Measurements from ENCODE around the gene R3HCC1L. TPM values are rescaled to one million over a fixed set of nuclear protein-coding genes. Genes with fewer than 3 reads are reported as not detected.

The R3HCC1L gene
- total and polyA plus RNA-seq, 10 of the 15 experiments (the other 5 are each of a cell fraction or from before 2014, with no cell fraction given): 11.3 to 20.3 (median 15.3) TPM

GRCh38 chr10:98110356-98110755, 24.1 kb upstream of the R3HCC1L start:
- 0 out of 4 replicates have a peak, but pooled peaks cover 0 to 2% of the 10 kb centered on the region in 2 experiments for H3K27me3 ChIP-seq (replicated peaks in 1 of 2; ENCODE audit: control insufficient read depth in 2 of 2, insufficient read depth in 2 of 2, low read length in 1 of 2)
- H4K20me1 ChIP-seq (ENCODE audit: control insufficient read depth, insufficient read depth): no peaks in the 10 kb centered on the region
- ChIA-PET SMC1A (ENCODE audit: uncharacterized antibody, unreplicated experiment) (no interaction called here), POLR2A (no interaction called here), RAD21 (ENCODE audit: unreplicated experiment) (no interaction called here), CTCF (no interaction called here)
- no peak overlapping the region for H3K27ac ChIP-seq (ENCODE audit: control insufficient read depth, insufficient read depth)
- no peaks in the 10 kb centered on the region; the same call in 2 of the 3 replicates for H3K9me3 ChIP-seq (replicated peaks; ENCODE audit: control insufficient read depth, insufficient read depth, low read length)
- DNase-seq (ENCODE audit: low read depth, low spot score) (no peak), ATAC-seq (no peak), FAIRE-seq (no peak)
- no peaks in the 10 kb centered on the region for H3K36me3 ChIP-seq (ENCODE audit: control insufficient read depth in 2 of 2, insufficient read depth in 2 of 2, low read length in 1 of 2)
- no peak overlapping the region for H3K4me3 ChIP-seq
- H3K4me1 ChIP-seq (ENCODE audit: control insufficient read depth, insufficient read depth, low read length): no peaks in the 10 kb centered on the region
- no peak overlapping the region for H2AFZ ChIP-seq (ENCODE audit: control insufficient read depth, low read depth, low read length)
- in situ Hi-C loops (cut with MboI) (no loop called here), intact Hi-C loops (cut with micrococcal nuclease; ENCODE audit: unreplicated experiment) (no loop called here)
- no peak overlapping the region for H3K4me2 ChIP-seq (ENCODE audit: control insufficient read depth, insufficient read depth)
- no peak for TF ChIP-seq NKRF (conservative IDR thresholded peaks at IDR 0.05)
- TF ChIP-seq SRF (IDR thresholded peaks at IDR 0.05; ENCODE audit: low read depth in 2 of 2, low read length in 2 of 2): no peak
- no peak for TF ChIP-seq DPF2 (IDR thresholded peaks at IDR 0.05)
- TF ChIP-seq PAX5 (IDR thresholded peaks at IDR 0.05; ENCODE audit: borderline replicate concordance, low read depth, low read length): no peak
- no peak for TF ChIP-seq ASH2L (IDR thresholded peaks at IDR 0.05; ENCODE audit: borderline replicate concordance, low read depth)
- TF ChIP-seq CBX5 (IDR thresholded peaks at IDR 0.05; ENCODE audit: low read depth): no peak
- TF ChIP-seq CHD4 (IDR thresholded peaks at IDR 0.05): no peak
- no peak for TF ChIP-seq ZNF592 (IDR thresholded peaks at IDR 0.05)
- no peak for TF ChIP-seq FOXM1 (IDR thresholded peaks at IDR 0.05; ENCODE audit: low read depth, low read length)
- no peak for TF ChIP-seq IRF4 (IDR thresholded peaks at IDR 0.05; ENCODE audit: low read depth, low read length)
- TF ChIP-seq ETV6 (conservative IDR thresholded peaks at IDR 0.05 in 1 of 2, IDR thresholded peaks at IDR 0.05 in 1 of 2; ENCODE audit: borderline replicate concordance in 1 of 2, low read depth in 1 of 2): no peak
- no TSS peak for BruUV-seq (replicated peaks)
- H3K79me2 ChIP-seq (ENCODE audit: control insufficient read depth, insufficient read depth, low read length): no peaks in the 10 kb centered on the region
- WGBS (ENCODE audit: insufficient coverage, insufficient replicate concordance, low lambda C conversion rate, missing lambda C conversion rate): 0% methylated on average over 1 of the region's 1 CpG
- no peak overlapping the region for H3K9ac ChIP-seq (ENCODE audit: control insufficient read depth, insufficient read depth, low read length)
